ENCODE measurements around the gene UST.
"Not testable (repeated sequence)": the region's sequence is repeated elsewhere in the genome, so short reads cannot be mapped to it uniquely, and the experiment has no call there.

The UST gene

GRCh38 chr6:148842296-148843019 lies 95.6 kb downstream of the UST start:
- no peak for DNase-seq

GRCh38 chr6:148845464-148845863 lies 98.6 kb downstream of the UST start:
- DNase-seq: no peak

- DNase-seq: no peak
These were observed 100.2 kb downstream of the UST start for GRCh38 chr6:148846778-148847761.

GRCh38 chr6:148848915-148849314 lies 102.1 kb downstream of the UST start:
- no peak for DNase-seq

GRCh38 chr6:148849449-148849848 lies 102.6 kb downstream of the UST start:
- not testable (repeated sequence) for DNase-seq

- no peak for DNase-seq
These were observed 104.1 kb downstream of the UST start for GRCh38 chr6:148850964-148851363.

GRCh38 chr6:148851683-148852556 lies 105.1 kb downstream of the UST start:
- no peak for DNase-seq

GRCh38 chr6:148852688-148853087 lies 105.9 kb downstream of the UST start:
- no peak for DNase-seq

GRCh38 chr6:148853113-148853512 lies 106.3 kb downstream of the UST start:
- not testable (repeated sequence) for DNase-seq

- no peak for DNase-seq
These were observed 107.3 kb downstream of the UST start for GRCh38 chr6:148854096-148854495.

- no peak for DNase-seq
These were observed 108.2 kb downstream of the UST start for GRCh38 chr6:148854992-148855391.

- no peak for DNase-seq
These were observed 108.9 kb downstream of the UST start for GRCh38 chr6:148855744-148856143.

- no peak for DNase-seq
These were observed 111.1 kb downstream of the UST start for GRCh38 chr6:148857798-148858390.

- DNase-seq: not testable (repeated sequence)
These were observed 117.3 kb downstream of the UST start for GRCh38 chr6:148864132-148864531.

GRCh38 chr6:148864941-148865340 lies 118.1 kb downstream of the UST start:
- no peak for DNase-seq

- no peak for DNase-seq
These were observed 119.9 kb downstream of the UST start for GRCh38 chr6:148866657-148867268.

GRCh38 chr6:148867862-148868261 lies 121.0 kb downstream of the UST start:
- DNase-seq: no peak

- no peak for DNase-seq
These were observed 121.5 kb downstream of the UST start for GRCh38 chr6:148868314-148868713.

GRCh38 chr6:148868901-148869300 lies 122.1 kb downstream of the UST start:
- DNase-seq: no peak

GRCh38 chr6:148869585-148869984 lies 122.8 kb downstream of the UST start:
- DNase-seq: no peak

GRCh38 chr6:148873154-148873553 lies 126.3 kb downstream of the UST start:
- no peak for DNase-seq

GRCh38 chr6:148873868-148874267 lies 127.0 kb downstream of the UST start:
- DNase-seq: no peak
